Renal cortex interstitium (tissue), 11 donors: Measurements from ENCODE around the gene RARB. TPM values are rescaled to one million over a fixed set of nuclear protein-coding genes. Genes with fewer than 3 reads are reported as not detected.

Experiments
- DNase-seq, 11 donors: peaks; one replicate each; pipeline ENCODE4 v3.0.0-alpha.2; 2013; ENCODE audit warnings: low read depth in 9 of 11, low spot score in 4 of 11; ENCODE audit errors: extremely low read depth in 1 of 11
- polyA plus RNA-seq, 3 donors: library from polyadenylated mRNA; unstranded; fragments of 120-200 nt; gene quantifications; one replicate each; pipeline ENCODE4 v1.2.1, GENCODE V29; 2013; ENCODE audit not compliant: insufficient read length in 3 of 3

Gene RARB
- polyA plus RNA-seq, 3 donors: 47.9 to 56.0 (median 48.3) TPM

- no peak for DNase-seq
These were observed 53.3 kb downstream of the RARB start for GRCh38 chr3:25481386-25481785.

DNA sequence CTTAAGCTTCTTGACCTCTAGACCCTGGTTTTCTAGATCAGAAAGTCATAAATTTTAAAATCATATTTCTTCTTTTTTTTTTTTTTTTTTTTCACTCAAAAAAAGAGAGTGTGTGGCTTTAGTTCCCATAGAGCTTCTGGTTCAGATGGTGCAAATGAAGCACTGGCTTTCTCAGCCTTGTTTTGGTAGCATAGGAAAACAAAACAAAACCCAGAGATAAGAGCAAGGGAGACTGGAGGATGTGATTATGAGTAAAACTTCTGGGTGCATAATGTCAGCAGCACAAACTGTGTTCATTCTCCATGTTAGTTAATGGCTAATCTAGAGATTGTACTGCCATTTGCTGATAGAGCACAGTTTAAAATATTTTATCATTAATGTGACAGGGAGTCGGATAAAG lies 55.4 kb downstream of the RARB start:
- DNase-seq: no peak

DNA sequence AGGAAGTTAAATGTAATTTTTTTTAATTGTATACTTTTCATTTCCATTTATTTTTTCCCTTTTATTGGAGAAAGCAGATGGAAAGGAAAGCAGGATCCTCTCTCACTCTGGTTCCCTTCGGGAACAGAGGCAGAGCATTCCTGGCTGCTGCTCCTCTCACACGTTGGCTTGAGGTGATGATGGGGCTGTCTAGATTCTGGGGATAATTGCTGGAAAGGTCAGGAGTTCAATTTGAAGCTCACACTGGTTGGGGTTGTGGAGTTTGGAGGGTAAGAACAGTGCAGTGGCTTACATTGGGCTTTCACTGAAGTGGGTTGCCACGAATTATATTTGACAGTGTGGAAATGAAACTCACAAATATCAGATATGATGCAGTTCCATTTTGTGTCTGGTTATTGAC lies 57.6 kb downstream of the RARB start:
- no peak for DNase-seq

DNA sequence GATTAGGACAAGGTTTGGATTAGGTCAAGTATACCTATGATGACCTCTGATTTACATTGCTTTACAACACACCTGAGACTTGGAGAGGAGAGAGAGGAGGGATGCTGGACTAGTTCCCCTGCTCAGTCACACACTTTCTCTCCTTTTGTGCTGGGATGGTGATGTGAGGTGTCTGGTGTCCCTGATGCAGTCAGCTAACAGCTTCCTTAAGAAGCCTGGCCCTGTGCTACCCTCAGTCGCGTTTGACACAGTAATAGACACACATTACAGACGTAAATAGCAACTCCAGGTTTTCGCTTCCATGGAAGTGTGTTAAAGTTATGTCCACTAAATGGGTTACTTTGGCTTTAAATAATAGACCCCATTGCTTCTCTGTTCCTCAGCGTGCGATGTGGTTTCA lies 58.9 kb downstream of the RARB start:
- DNase-seq: no peak

- no peak for DNase-seq
These were observed 62.0 kb downstream of the RARB start for GRCh38 chr3:25489858-25490593.

DNA sequence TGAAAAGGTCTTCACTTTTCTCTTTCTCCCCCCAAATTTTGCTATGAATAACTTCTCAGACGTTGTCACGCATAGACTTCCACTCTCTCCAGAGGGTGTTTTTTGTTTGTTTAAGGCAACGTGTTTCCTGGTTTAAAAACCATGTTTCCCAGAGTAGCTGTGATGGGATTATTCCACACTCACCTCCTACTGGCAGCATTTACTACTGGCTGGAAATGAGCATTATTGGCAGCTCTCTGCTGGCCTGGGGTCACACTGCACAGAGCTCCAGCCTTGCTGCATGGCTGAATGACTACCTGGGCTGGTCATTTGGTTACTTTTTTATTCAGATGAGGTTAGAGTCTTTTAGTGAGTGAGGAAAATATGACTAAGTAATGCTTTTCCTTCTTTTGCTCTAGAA lies 65.2 kb downstream of the RARB start:
- DNase-seq: no peak

DNA sequence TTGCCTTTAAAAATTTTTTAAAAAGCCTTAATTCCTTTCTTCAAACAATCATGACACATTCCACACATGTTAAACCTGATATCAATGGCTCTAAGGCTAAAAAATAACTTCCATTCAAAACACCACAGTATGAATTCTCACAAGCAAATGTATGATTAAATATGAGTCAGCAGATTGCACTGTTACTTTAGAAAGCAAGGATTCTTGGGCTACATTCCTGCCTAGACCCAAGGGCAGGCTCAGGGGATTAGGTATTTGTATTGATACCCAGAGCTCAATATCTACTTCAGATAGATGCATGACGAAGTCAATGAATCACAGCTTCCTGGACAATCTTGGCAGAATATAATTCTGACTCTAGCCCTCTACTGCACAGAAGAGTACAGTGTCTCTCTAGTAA lies 65.7 kb downstream of the RARB start:
- no peak for DNase-seq

- no peak for DNase-seq
These were observed 67.2 kb downstream of the RARB start for GRCh38 chr3:25495304-25495703.

GRCh38 chr3:25495726-25496253 lies 67.7 kb downstream of the RARB start:
- no peak for DNase-seq

GRCh38 chr3:25497096-25497495 lies 69.0 kb downstream of the RARB start:
- no peak for DNase-seq

GRCh38 chr3:25500706-25501210 lies 72.7 kb downstream of the RARB start:
- DNase-seq: no peak

DNA sequence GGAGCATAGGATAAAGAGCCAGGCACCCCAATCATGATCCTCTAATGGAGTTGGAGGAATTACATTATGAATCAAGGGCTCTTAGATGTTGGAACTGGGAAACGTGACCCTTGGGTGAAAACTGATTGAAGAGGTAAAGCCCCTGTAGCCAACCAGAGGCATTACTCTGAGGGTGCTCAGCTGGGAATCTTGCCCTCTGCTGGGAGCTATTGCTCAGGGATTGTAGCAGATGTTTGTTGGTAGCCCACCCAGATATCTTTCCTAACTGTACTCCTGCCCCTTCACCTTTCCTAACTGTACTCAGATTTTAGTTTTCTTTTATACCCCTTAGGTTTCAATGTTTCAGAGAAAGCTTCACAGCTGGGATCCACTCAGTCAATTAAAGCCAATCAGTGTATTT lies 74.2 kb downstream of the RARB start:
- DNase-seq: no peak

DNA sequence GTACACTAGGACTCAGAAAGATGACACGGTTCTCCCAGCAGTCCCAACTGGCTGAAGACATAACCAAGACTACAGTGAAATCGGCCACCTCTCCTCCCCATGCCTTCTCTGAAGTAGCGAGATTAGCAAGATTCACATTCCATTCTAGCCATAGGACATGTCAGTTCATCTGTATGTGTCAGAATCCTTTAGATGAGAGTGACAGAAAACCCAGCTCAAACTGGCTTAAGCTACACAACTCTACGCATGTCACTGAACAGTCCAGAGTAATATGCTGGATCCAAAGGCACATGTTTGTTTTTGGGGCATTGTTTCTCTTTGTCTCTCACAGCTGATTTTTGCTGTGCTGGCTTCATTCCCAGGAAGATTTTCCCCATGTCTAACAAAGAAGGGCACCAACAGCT lies 75.8 kb downstream of the RARB start:
- no peak for DNase-seq

GRCh38 chr3:25505581-25505980 lies 77.5 kb downstream of the RARB start:
- DNase-seq: no peak

- DNase-seq: no peak
These were observed 79.7 kb downstream of the RARB start for GRCh38 chr3:25507811-25508210.

- DNase-seq: no peak
These were observed 80.4 kb downstream of the RARB start for GRCh38 chr3:25508433-25508832.

GRCh38 chr3:25508901-25509300 lies 80.8 kb downstream of the RARB start:
- DNase-seq: no peak

GRCh38 chr3:25510797-25511196 lies 82.7 kb downstream of the RARB start:
- DNase-seq: no peak

GRCh38 chr3:25511972-25512721 lies 84.1 kb downstream of the RARB start:
- no peak for DNase-seq

- no peak for DNase-seq
These were observed 85.7 kb downstream of the RARB start for GRCh38 chr3:25513642-25514266.
